HEK293 (cell line): Measurements from ENCODE around the gene WWTR1.
A peak's percentile ranks its signal among the peaks of the same experiment; 100 is the strongest.

Experiments used
- CTCF ChIA-PET: fragments of 350-600 bp; formaldehyde crosslinking; extraction: SDS; loops from one replicate; lab custom pipeline; 2021; ENCODE audit warnings: antibody characterized with exemption; lab: Yijun Ruan, JAX
- POLR2A ChIA-PET: fragments of 300-600 bp; formaldehyde crosslinking; extraction: SDS; loops from one replicate; lab custom pipeline; 2020; ENCODE audit warnings: antibody characterized with exemption, inconsistent platforms; lab: Yijun Ruan, JAX
- H3K27ac ChIP-seq: fragments of 200-500 bp; sonication (Bioruptor generic); 2 replicates; pipeline ENCODE4 v1.5.1; 2014; ENCODE audit warnings: low read depth, low read length, control low read depth, inconsistent platforms; ENCODE audit errors: extremely low read depth
- H3K36me3 ChIP-seq, 2 experiments: fragments of 200-500 bp in 1 of 2; sonication (Bioruptor generic) in 1 of 2; 1 replicate in 1 of 2; 2 replicates in 1 of 2; pipeline ENCODE4 v1.5.1; 2014 to 2017; ENCODE audit warnings: inconsistent platforms in 2 of 2, low read length in 2 of 2; ENCODE audit not compliant: control insufficient read depth in 2 of 2, insufficient read depth in 1 of 2
- H3K4me1 ChIP-seq: fragments of 200-500 bp; sonication (Bioruptor generic); 2 replicates; pipeline ENCODE4 v1.5.1; 2014; ENCODE audit warnings: mild to moderate bottlenecking, low read length, inconsistent platforms; ENCODE audit not compliant: control insufficient read depth, insufficient read depth
- H3K4me3 ChIP-seq: 2 replicates; pipeline ENCODE4 v1.5.1; 2011; ENCODE audit warnings: low read depth, mild to moderate bottlenecking, control low read depth, low read length, moderate library complexity
- H3K9me3 ChIP-seq: fragments of 200-500 bp; sonication (Bioruptor generic); 2 replicates; pipeline ENCODE4 v1.5.1; 2014; ENCODE audit warnings: low read depth, low read length, inconsistent platforms; ENCODE audit not compliant: control insufficient read depth, insufficient read depth
- BCL11A ChIP-seq: fragments of 450-650 bp; formaldehyde crosslinking; IDR thresholded peaks from 2 replicates; pipeline ENCODE4 v1.5.1; 2016; ENCODE audit warnings: low read depth, missing biosample characterization, missing genetic modification characterization
- PRDM1 ChIP-seq: fragments of 450-650 bp; formaldehyde crosslinking; IDR thresholded peaks from 2 replicates; pipeline ENCODE4; 2016; ENCODE audit warnings: missing biosample characterization, missing genetic modification characterization
- ZBTB48 ChIP-seq: fragments of 450-650 bp; formaldehyde crosslinking; IDR thresholded peaks from 2 replicates; pipeline ENCODE4 v1.5.1; 2016; ENCODE audit warnings: missing biosample characterization, missing genetic modification characterization
- ZBTB8A ChIP-seq: fragments of 450-650 bp; formaldehyde crosslinking; IDR thresholded peaks from 2 replicates; pipeline ENCODE4 v1.5.1; 2016; ENCODE audit warnings: missing biosample characterization, missing genetic modification characterization
- ZEB2 ChIP-seq: fragments of 450-650 bp; formaldehyde crosslinking; IDR thresholded peaks from 2 replicates; pipeline ENCODE4 v1.5.1; 2016; ENCODE audit warnings: missing biosample characterization, missing genetic modification characterization
- ZNF16 ChIP-seq: fragments of 450-650 bp; formaldehyde crosslinking; IDR thresholded peaks from 2 replicates; pipeline ENCODE4 v1.5.1; 2016; ENCODE audit warnings: low read depth, missing biosample characterization, missing genetic modification characterization
- ZNF169 ChIP-seq: fragments of 450-650 bp; formaldehyde crosslinking; IDR thresholded peaks from 2 replicates; pipeline ENCODE4 v1.5.1; 2016; ENCODE audit warnings: missing biosample characterization, missing genetic modification characterization
- ZNF280C ChIP-seq: fragments of 450-650 bp; formaldehyde crosslinking; IDR thresholded peaks from 2 replicates; pipeline ENCODE4 v1.5.1; 2016; ENCODE audit warnings: missing biosample characterization, missing genetic modification characterization
- ZNF514 ChIP-seq: fragments of 450-650 bp; formaldehyde crosslinking; IDR thresholded peaks from 2 replicates; pipeline ENCODE4 v1.5.1; 2016; ENCODE audit warnings: missing biosample characterization, missing genetic modification characterization
- ZNF558 ChIP-seq: fragments of 450-650 bp; formaldehyde crosslinking; IDR thresholded peaks from 2 replicates; pipeline ENCODE4 v1.5.1; 2016; ENCODE audit warnings: missing biosample characterization, missing genetic modification characterization
- ZNF561 ChIP-seq: fragments of 450-650 bp; IDR thresholded peaks from 2 replicates; pipeline ENCODE4 v1.5.1; 2018; ENCODE audit warnings: missing biosample characterization, missing genetic modification characterization, borderline replicate concordance
- ZNF600 ChIP-seq: fragments of 450-650 bp; formaldehyde crosslinking; IDR thresholded peaks from 2 replicates; pipeline ENCODE4 v1.5.1; 2016; ENCODE audit warnings: missing biosample characterization, missing genetic modification characterization
- ZNF629 ChIP-seq: fragments of 450-650 bp; formaldehyde crosslinking; IDR thresholded peaks from 2 replicates; pipeline ENCODE4 v1.5.1; 2017; ENCODE audit warnings: missing biosample characterization, missing genetic modification characterization
- ZNF791 ChIP-seq: fragments of 450-650 bp; formaldehyde crosslinking; IDR thresholded peaks from 2 replicates; pipeline ENCODE4 v1.5.1; 2016; ENCODE audit warnings: missing biosample characterization, missing genetic modification characterization
- ZNF830 ChIP-seq: fragments of 450-650 bp; IDR thresholded peaks from 2 replicates; pipeline ENCODE4 v1.5.0; 2018; ENCODE audit warnings: missing biosample characterization, missing genetic modification characterization, low read depth, mild to moderate bottlenecking, moderate library complexity
- TF ChIP-seq, protein P1 (sequence below): fragments of 450-650 bp; formaldehyde crosslinking; IDR thresholded peaks from 2 replicates; pipeline ENCODE4 v1.5.1; 2016; ENCODE audit warnings: missing biosample characterization, missing genetic modification characterization
- TF ChIP-seq, protein P2 (sequence below): fragments of 450-650 bp; formaldehyde crosslinking; conservative IDR thresholded peaks from 2 replicates; pipeline ENCODE4 v1.5.1; 2016; ENCODE audit warnings: low read depth, missing biosample characterization, missing genetic modification characterization
- TF ChIP-seq, protein P3 (sequence below): fragments of 450-650 bp; formaldehyde crosslinking; IDR thresholded peaks from 2 replicates; pipeline ENCODE4 v1.5.1; 2016; ENCODE audit warnings: missing biosample characterization, missing genetic modification characterization, low read depth
- TF ChIP-seq, protein P4 (sequence below): fragments of 450-650 bp; formaldehyde crosslinking; IDR thresholded peaks from 2 replicates; pipeline ENCODE4 v1.5.1; 2017; ENCODE audit warnings: missing biosample characterization, missing genetic modification characterization

Gene WWTR1

GRCh38 chr3:149663966-149664365, 6.1 kb upstream of the WWTR1 start (continued):
- no peak for TF ChIP-seq ZBTB48 (tag by site-specific recombination)
- no peak for TF ChIP-seq ZNF16 (tag by site-specific recombination)
- no peak for TF ChIP-seq ZNF561
- no peak for TF ChIP-seq ZNF169 (tag by site-specific recombination)
- TF ChIP-seq, protein P1, sequence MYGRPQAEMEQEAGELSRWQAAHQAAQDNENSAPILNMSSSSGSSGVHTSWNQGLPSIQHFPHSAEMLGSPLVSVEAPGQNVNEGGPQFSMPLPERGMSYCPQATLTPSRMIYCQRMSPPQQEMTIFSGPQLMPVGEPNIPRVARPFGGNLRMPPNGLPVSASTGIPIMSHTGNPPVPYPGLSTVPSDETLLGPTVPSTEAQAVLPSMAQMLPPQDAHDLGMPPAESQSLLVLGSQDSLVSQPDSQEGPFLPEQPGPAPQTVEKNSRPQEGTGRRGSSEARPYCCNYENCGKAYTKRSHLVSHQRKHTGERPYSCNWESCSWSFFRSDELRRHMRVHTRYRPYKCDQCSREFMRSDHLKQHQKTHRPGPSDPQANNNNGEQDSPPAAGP (tag by site-specific recombination), result no peak
- TF ChIP-seq, protein P2, sequence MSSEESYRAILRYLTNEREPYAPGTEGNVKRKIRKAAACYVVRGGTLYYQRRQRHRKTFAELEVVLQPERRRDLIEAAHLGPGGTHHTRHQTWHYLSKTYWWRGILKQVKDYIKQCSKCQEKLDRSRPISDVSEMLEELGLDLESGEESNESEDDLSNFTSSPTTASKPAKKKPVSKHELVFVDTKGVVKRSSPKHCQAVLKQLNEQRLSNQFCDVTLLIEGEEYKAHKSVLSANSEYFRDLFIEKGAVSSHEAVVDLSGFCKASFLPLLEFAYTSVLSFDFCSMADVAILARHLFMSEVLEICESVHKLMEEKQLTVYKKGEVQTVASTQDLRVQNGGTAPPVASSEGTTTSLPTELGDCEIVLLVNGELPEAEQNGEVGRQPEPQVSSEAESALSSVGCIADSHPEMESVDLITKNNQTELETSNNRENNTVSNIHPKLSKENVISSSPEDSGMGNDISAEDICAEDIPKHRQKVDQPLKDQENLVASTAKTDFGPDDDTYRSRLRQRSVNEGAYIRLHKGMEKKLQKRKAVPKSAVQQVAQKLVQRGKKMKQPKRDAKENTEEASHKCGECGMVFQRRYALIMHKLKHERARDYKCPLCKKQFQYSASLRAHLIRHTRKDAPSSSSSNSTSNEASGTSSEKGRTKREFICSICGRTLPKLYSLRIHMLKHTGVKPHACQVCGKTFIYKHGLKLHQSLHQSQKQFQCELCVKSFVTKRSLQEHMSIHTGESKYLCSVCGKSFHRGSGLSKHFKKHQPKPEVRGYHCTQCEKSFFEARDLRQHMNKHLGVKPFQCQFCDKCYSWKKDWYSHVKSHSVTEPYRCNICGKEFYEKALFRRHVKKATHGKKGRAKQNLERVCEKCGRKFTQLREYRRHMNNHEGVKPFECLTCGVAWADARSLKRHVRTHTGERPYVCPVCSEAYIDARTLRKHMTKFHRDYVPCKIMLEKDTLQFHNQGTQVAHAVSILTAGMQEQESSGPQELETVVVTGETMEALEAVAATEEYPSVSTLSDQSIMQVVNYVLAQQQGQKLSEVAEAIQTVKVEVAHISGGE (tag by site-specific recombination), result no peak
- TF ChIP-seq ZNF514, result no peak
- TF ChIP-seq BCL11A (tag by site-specific recombination), result no peak
- no peak for TF ChIP-seq ZNF280C (tag by site-specific recombination)
- no peak for TF ChIP-seq ZNF558
- TF ChIP-seq, all 188 proteins: peak for 0

- H3K4me3 ChIP-seq, result no peak overlapping the region
- POLR2A ChIA-PET, result no interaction called here
These were observed 4.5 kb upstream of the WWTR1 start for GRCh38 chr3:149662240-149662887.

More at GRCh38 chr3:149662240-149662887, 4.5 kb upstream of the WWTR1 start:
- H3K36me3 ChIP-seq, result no peaks in the 10 kb centered on the region
- CTCF ChIA-PET, result interaction anchor here (0.8 kb wide), 1 partner anchor 93 kb away, joined by 3 read pairs; no protein-coding TSS in a partner anchor
- TF ChIP-seq ZBTB8A (no peak), ZEB2 (tag by site-specific recombination) (no peak), ZNF629 (tag by site-specific recombination) (peak; percentile 59; the same call in 1 of the 2 replicates), ZNF600 (tag by site-specific recombination) (0 out of 2 replicates have a peak, but pooled peaks have one; percentile 12), PRDM1 (tag by site-specific recombination) (0 out of 2 replicates have a peak, but pooled peaks have one; percentile 30), ZNF830 (no peak), ZNF791 (tag by site-specific recombination) (no peak)
- TF ChIP-seq, protein P3, sequence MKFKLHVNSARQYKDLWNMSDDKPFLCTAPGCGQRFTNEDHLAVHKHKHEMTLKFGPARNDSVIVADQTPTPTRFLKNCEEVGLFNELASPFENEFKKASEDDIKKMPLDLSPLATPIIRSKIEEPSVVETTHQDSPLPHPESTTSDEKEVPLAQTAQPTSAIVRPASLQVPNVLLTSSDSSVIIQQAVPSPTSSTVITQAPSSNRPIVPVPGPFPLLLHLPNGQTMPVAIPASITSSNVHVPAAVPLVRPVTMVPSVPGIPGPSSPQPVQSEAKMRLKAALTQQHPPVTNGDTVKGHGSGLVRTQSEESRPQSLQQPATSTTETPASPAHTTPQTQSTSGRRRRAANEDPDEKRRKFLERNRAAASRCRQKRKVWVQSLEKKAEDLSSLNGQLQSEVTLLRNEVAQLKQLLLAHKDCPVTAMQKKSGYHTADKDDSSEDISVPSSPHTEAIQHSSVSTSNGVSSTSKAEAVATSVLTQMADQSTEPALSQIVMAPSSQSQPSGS (tag by site-specific recombination), result peak; percentile 71
- TF ChIP-seq, protein P4, sequence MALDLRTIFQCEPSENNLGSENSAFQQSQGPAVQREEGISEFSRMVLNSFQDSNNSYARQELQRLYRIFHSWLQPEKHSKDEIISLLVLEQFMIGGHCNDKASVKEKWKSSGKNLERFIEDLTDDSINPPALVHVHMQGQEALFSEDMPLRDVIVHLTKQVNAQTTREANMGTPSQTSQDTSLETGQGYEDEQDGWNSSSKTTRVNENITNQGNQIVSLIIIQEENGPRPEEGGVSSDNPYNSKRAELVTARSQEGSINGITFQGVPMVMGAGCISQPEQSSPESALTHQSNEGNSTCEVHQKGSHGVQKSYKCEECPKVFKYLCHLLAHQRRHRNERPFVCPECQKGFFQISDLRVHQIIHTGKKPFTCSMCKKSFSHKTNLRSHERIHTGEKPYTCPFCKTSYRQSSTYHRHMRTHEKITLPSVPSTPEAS (tag by site-specific recombination), result no peak
- H3K4me1 ChIP-seq, result no peaks in the 10 kb centered on the region; the same call in 1 of the 2 replicates
- no peak overlapping the region for H3K27ac ChIP-seq
- H3K9me3 ChIP-seq, result no peaks in the 10 kb centered on the region
